ENCODE data around the gene ATP13A5. TPM values are rescaled to one million over a fixed set of nuclear protein-coding genes. Genes with fewer than 3 reads are reported as not detected.

Gene ATP13A5, protein sequence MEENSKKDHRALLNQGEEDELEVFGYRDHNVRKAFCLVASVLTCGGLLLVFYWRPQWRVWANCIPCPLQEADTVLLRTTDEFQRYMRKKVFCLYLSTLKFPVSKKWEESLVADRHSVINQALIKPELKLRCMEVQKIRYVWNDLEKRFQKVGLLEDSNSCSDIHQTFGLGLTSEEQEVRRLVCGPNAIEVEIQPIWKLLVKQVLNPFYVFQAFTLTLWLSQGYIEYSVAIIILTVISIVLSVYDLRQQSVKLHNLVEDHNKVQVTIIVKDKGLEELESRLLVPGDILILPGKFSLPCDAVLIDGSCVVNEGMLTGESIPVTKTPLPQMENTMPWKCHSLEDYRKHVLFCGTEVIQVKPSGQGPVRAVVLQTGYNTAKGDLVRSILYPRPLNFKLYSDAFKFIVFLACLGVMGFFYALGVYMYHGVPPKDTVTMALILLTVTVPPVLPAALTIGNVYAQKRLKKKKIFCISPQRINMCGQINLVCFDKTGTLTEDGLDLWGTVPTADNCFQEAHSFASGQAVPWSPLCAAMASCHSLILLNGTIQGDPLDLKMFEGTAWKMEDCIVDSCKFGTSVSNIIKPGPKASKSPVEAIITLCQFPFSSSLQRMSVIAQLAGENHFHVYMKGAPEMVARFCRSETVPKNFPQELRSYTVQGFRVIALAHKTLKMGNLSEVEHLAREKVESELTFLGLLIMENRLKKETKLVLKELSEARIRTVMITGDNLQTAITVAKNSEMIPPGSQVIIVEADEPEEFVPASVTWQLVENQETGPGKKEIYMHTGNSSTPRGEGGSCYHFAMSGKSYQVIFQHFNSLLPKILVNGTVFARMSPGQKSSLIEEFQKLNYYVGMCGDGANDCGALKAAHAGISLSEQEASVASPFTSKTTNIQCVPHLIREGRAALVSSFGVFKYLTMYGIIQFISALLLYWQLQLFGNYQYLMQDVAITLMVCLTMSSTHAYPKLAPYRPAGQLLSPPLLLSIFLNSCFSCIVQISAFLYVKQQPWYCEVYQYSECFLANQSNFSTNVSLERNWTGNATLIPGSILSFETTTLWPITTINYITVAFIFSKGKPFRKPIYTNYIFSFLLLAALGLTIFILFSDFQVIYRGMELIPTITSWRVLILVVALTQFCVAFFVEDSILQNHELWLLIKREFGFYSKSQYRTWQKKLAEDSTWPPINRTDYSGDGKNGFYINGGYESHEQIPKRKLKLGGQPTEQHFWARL
- total RNA-seq = 0.13 TPM in 1 of 2 replicates, not detected in the other

GRCh38 chr3:193378706-193379105 is at the start of gene ATP13A5:
Gene ATP13A5 (minus strand): TSS chr3:193378753. CDS start chr3:193378725, 28 bp downstream.

DNA sequence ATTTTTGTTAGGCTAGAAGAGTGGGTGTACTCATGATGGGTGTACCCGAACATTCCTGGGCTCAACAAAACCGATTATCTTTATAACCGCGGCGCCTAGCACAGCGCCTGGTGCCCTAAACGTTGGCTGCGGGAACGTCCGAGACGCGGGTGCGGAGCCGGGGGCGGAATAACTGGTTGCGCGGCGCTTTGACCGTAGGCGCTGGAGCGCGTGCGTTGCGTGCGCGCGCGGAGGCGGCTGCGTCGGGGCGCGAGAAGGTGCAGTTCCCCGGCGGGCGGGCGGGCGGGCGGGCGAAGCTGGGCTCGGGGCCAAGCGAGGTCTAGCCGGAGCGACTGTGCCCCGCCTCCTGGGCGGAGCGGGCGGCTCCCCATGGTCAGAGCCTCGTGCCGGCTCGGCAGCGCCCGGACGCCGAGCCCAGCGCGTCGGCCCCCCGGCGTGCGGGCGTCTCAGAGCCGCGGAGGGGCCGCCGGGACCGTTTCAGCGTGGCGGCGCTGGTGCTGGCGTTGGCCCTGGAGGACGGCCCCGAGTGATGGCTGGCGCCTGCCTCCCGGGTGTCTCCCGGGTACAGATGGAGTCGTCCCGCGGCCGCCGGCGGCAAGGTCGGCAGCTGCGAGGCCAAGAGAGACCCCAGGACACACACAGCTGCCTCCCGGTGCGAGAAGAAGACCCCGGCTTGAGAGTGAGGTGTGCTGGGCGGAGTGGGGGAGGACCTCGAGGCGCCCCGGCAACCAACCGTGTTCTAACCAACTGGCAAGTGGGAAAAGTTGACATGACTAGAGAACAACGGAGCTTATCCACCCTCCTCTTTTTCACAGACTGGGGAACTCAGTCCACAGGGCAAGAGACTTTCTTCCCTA is 137.5 kb downstream of the ATP13A5 start, which contains the start of gene PLAAT1:
TSS of gene PLAAT1 (plus strand) at position 373 of the 857 bp plus-strand sequence. CDS start 14,429 bp downstream, outside the sequence.

Other genes with a start within 250 kb of the ATP13A5 start
- 0.10 and 0.60 TPM in 2 replicates for gene PLAAT1, start 137.5 kb downstream of the ATP13A5 start, total RNA-seq
- gene ATP13A4, start 176.1 kb upstream of the ATP13A5 start, total RNA-seq = 0.07 TPM in 1 of 2 replicates, not detected in the other
- 37.1 and 51.0 TPM in 2 replicates for gene OPA1, start 214.5 kb upstream of the ATP13A5 start, total RNA-seq

Measured in mammary microvascular endothelial cell (primary cell).